ENCODE data around the gene FADS2.

The FADS2 gene

GRCh38 chr11:61885784-61886580, 57.9 kb downstream of the FADS2 start:
- Mint-ChIP-seq H3K4me3 (no peak overlapping the region), H3K27ac (no peak overlapping the region), H3K36me3 (ENCODE audit: low read depth) (no peaks in the 10 kb centered on the region), H3K27me3 (no peaks in the 10 kb centered on the region), H3K9me3 (no peaks in the 10 kb centered on the region), H3K4me1 (ENCODE audit: low read depth) (peaks cover 7% of the 10 kb centered on the region)
- no peak for DNase-seq

- H3K4me3 Mint-ChIP-seq = no peak overlapping the region
- H3K36me3 Mint-ChIP-seq (ENCODE audit: low read depth) = no peaks in the 10 kb centered on the region
- DNase-seq = no peak
- peaks cover 7% of the 10 kb centered on the region for H3K4me1 Mint-ChIP-seq (ENCODE audit: low read depth)
- no peak overlapping the region for H3K27ac Mint-ChIP-seq
- no peaks in the 10 kb centered on the region for H3K27me3 Mint-ChIP-seq
- no peaks in the 10 kb centered on the region for H3K9me3 Mint-ChIP-seq
These were observed 58.5 kb downstream of the FADS2 start for GRCh38 chr11:61886643-61887042.

GRCh38 chr11:61887839-61888494, 59.9 kb downstream of the FADS2 start:
- Mint-ChIP-seq H3K27me3 (peaks cover 5% of the 10 kb centered on the region), H3K27ac (no peak overlapping the region), H3K4me1 (ENCODE audit: low read depth) (peaks cover 7% of the 10 kb centered on the region), H3K4me3 (no peak overlapping the region), H3K36me3 (ENCODE audit: low read depth) (no peaks in the 10 kb centered on the region), H3K9me3 (no peaks in the 10 kb centered on the region)
- no peak for DNase-seq

GRCh38 chr11:61888590-61888989, 60.5 kb downstream of the FADS2 start:
- no peaks in the 10 kb centered on the region for H3K36me3 Mint-ChIP-seq (ENCODE audit: low read depth)
- H3K9me3 Mint-ChIP-seq = no peaks in the 10 kb centered on the region
- H3K27me3 Mint-ChIP-seq = peaks cover 5% of the 10 kb centered on the region

GRCh38 chr11:61889831-61890230, 61.7 kb downstream of the FADS2 start:
- H3K27me3 Mint-ChIP-seq = peaks cover 5% of the 10 kb centered on the region
- no peaks in the 10 kb centered on the region for H3K36me3 Mint-ChIP-seq (ENCODE audit: low read depth)
- peaks cover 9% of the 10 kb centered on the region for H3K4me1 Mint-ChIP-seq (ENCODE audit: low read depth)
- no peak overlapping the region for H3K27ac Mint-ChIP-seq
- no peaks in the 10 kb centered on the region for H3K9me3 Mint-ChIP-seq
- H3K4me3 Mint-ChIP-seq = no peak overlapping the region
- no peak for DNase-seq

More at GRCh38 chr11:61888590-61888989, 60.5 kb downstream of the FADS2 start:
- H3K4me3 Mint-ChIP-seq = no peak overlapping the region
- DNase-seq = no peak
- peaks cover 7% of the 10 kb centered on the region for H3K4me1 Mint-ChIP-seq (ENCODE audit: low read depth)
- no peak overlapping the region for H3K27ac Mint-ChIP-seq

DNA sequence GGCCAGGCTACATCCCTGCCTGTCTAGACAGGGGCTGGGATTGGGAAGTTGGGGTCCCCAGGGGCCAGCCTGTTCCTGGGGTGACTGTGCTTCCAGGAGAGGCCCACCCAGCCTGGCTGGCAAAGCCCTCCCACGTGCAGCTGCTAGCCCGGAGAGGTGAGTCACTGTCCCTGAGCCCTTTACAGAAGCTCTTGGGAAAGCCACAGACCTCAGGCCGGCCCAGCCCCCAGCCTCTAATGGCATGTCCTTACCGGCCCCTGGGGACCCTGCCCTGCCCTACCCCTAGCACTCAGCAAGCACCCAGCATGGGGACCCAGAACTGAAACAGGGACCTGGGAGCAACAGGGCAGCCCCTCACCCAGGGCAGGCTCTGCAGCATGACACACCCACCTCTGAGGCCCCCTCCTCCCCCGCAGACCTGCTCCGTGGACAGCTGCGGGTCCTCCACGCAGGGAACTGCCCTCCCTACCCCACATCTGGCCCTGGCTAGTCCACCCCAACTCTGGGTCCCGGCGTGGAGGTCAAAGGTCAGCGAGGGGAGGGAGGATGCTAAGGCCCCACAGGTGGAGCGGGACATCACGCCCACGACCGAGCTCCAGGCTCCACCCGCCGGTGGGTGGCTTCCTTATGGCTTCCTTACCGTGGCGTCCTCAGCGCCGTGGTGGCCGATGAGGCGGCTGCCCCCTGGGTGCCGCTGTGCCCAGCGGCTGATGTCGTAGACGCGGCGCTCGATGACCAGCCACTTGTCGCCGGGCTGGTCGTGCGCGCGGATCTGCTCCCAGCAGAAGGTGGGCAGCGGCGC, 62.6 kb downstream of the FADS2 start:
- Mint-ChIP-seq H3K4me1 (ENCODE audit: low read depth) (peaks cover 9% of the 10 kb centered on the region), H3K27me3 (peaks cover 5% of the 10 kb centered on the region), H3K27ac (no peak overlapping the region), H3K9me3 (no peaks in the 10 kb centered on the region), H3K4me3 (peak overlapping the region; percentile 78), H3K36me3 (ENCODE audit: low read depth) (no peaks in the 10 kb centered on the region)
- DNase-seq = peak; percentile 52

DNA sequence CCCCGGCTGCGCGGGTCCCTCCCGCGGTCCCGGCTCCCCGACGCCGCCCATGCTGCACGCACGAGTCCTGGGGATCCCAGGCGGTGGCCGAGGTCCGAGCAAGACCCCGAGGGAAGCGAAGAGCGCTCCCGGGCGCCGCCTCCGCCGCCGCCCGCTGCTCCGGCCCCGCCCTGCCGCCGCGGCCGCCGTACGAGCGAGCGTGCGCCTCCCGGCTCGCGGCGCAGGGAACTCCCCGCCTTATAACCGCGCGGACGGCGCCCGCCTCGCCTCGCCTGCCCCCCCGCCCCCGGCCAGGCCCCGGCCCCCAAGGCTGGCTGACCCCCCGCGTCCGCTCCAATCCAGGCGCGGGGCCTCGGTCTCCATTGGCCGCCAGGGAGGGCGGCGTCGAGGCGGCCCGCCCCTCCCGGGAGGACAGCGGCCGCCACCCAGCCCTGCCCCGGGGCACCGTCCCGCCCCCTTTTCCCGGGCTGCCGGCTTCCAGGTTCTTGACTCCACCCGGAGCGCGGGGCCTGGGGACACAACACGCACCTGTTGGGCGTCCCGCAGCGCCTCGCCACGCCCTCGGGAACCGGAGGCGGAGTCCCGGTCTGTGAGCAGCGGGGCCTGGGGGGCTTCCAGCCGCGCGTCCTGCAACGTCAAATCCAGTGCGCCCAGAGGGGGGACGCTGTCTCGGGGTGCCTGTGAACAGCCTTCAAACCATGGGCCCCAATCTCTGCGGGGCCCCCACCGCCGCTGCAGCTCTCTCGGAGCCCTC, 63.4 kb downstream of the FADS2 start, which contains the start of gene FADS3:
FADS3 (minus strand) TSS at position 215 of the 754 bp plus-strand sequence; CDS start at position 51, 164 bp downstream.
- H3K4me3 Mint-ChIP-seq = peak within 1 kb of the TSS; percentile 78
- H3K4me1 Mint-ChIP-seq (ENCODE audit: low read depth) = peaks cover 9% of the 10 kb centered on the region
- peak; percentile 73 for DNase-seq
- no peak within 1 kb of the TSS for H3K27ac Mint-ChIP-seq
- H3K27me3 Mint-ChIP-seq = peaks cover 5% of the 10 kb centered on the region
- H3K9me3 Mint-ChIP-seq = no peaks in the 10 kb centered on the region
- H3K36me3 Mint-ChIP-seq (ENCODE audit: low read depth) = no peaks in the 10 kb centered on the region

DNA sequence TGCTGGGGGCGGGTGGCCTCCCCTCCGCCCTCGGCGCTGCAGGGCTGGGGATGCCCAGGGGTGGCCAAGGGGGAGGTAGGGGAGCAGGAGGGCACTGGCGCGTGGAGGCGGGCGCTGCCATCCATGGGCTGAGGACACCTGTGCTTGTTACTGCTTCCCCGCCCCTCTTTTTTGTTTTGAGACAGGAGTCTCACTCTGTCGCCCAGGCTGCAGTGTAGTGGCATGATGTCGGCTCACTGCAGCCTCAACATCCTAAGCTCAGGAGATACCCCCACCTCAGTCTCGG, 63.9 kb downstream of the FADS2 start:
- peaks cover 5% of the 10 kb centered on the region for H3K27me3 Mint-ChIP-seq
- peaks cover 9% of the 10 kb centered on the region for H3K4me1 Mint-ChIP-seq (ENCODE audit: low read depth)
- peak overlapping the region; percentile 54 for H3K4me3 Mint-ChIP-seq

DNA sequence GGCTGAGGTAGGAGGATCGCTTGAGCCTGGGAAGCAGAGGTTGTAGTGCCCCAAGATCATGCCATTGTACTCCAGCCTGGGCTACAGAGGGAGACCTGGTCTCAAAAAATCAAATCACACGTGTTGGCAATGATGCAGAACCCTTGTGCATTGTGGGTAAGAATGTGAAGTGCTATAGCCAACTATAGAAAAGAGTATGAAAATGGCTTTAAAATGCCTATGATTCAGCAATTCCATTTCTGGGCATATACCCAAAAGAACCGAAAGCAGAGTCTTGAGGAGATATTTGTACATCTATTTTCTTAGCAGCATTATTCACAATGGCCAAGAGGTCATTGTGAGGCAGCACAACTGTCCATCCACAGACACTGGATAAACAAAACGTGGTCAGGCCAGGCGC, 65.9 kb downstream of the FADS2 start:
- H3K27ac Mint-ChIP-seq = no peak overlapping the region
- DNase-seq = no peak
- no peaks in the 10 kb centered on the region for H3K36me3 Mint-ChIP-seq (ENCODE audit: low read depth)
- H3K27me3 Mint-ChIP-seq = peaks cover 5% of the 10 kb centered on the region
- no peak overlapping the region for H3K4me3 Mint-ChIP-seq
- H3K4me1 Mint-ChIP-seq (ENCODE audit: low read depth) = peaks cover 11% of the 10 kb centered on the region
- H3K9me3 Mint-ChIP-seq = no peaks in the 10 kb centered on the region

More for the DNA sequence above, 63.9 kb downstream of the FADS2 start:
- Mint-ChIP-seq H3K27ac (no peak overlapping the region), H3K36me3 (ENCODE audit: low read depth) (no peaks in the 10 kb centered on the region), H3K9me3 (no peaks in the 10 kb centered on the region)
- DNase-seq = no peak

DNA sequence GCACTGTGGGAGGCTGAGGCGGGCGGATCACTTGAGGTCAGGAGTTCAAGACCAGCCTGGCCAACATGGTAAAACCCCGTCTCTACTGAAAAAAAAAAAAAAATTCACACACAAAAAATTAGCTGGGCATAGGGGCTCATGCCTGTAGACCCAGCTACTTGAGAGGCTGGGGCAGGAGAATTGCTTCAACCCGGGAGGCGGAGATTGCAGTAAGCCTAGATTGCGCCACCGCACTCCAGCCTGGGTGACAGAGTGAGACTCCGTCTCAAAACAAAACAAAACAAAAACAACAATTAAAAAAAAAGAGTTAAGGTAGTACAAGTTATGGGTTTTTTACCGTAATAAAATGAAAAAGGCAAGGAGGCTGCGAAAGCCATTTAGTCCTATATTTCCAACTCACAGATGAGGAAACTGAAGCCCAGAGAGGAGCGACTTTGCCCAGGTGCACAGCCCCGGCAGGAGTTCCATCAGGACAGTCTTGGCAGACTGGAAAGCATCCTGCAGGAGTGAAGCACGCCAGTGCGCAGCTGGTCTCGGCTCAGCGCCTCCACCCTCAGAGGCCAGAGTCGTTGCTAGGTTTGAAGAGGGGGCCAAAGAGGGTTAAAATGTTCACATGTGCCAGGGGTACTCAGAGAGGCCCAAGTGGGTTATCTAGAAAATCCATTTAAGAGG, 67.1 kb downstream of the FADS2 start:
- Mint-ChIP-seq H3K4me3 (no peak overlapping the region), H3K27ac (no peak overlapping the region), H3K36me3 (ENCODE audit: low read depth) (no peaks in the 10 kb centered on the region), H3K4me1 (ENCODE audit: low read depth) (peaks cover 16% of the 10 kb centered on the region), H3K9me3 (no peaks in the 10 kb centered on the region), H3K27me3 (peaks cover 5% of the 10 kb centered on the region)
- DNase-seq = no peak

GRCh38 chr11:61895718-61896059, 67.6 kb downstream of the FADS2 start:
- no peak for DNase-seq
- H3K9me3 Mint-ChIP-seq = no peaks in the 10 kb centered on the region
- no peak overlapping the region for H3K4me3 Mint-ChIP-seq
- H3K27ac Mint-ChIP-seq = no peak overlapping the region
- H3K27me3 Mint-ChIP-seq = peaks cover 5% of the 10 kb centered on the region
- peaks cover 12% of the 10 kb centered on the region for H3K4me1 Mint-ChIP-seq (ENCODE audit: low read depth)
- no peaks in the 10 kb centered on the region for H3K36me3 Mint-ChIP-seq (ENCODE audit: low read depth)

DNA sequence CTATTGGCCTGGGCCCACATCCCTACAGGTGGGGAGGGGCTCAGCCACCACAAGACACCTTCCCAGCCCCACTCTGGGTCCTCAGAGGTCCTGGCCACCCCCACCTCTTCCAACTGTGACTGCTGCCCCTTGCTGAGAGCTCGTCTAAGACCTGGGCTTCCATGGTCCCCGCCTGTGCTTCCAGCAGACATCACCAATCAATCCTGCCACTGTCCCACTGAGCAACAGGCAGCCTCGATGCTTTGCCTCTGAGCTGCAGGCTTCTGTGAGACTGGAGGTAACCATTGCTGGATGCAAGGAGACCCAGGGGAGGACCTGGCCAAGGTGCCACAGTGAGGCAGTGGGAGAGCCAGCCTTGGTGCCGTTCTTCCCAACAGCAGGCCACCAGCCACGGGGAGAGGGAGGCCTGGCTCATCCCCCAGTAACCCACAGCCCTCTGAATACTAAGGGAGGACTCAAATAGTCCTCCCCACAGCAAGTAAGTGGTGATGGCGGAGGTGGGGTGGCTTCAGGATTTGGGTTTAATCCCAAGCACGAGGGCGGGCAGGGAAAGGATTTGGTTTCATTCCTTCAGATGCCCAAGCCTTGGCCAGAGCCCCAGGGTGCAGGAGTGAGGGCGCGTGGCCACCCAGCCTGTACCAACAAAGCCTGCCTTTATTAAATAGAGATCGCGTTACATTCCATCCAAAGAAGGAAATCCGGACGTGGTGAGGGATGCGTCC, 68.7 kb downstream of the FADS2 start:
- no peaks in the 10 kb centered on the region for H3K9me3 Mint-ChIP-seq
- H3K4me3 Mint-ChIP-seq = no peak overlapping the region

DNA sequence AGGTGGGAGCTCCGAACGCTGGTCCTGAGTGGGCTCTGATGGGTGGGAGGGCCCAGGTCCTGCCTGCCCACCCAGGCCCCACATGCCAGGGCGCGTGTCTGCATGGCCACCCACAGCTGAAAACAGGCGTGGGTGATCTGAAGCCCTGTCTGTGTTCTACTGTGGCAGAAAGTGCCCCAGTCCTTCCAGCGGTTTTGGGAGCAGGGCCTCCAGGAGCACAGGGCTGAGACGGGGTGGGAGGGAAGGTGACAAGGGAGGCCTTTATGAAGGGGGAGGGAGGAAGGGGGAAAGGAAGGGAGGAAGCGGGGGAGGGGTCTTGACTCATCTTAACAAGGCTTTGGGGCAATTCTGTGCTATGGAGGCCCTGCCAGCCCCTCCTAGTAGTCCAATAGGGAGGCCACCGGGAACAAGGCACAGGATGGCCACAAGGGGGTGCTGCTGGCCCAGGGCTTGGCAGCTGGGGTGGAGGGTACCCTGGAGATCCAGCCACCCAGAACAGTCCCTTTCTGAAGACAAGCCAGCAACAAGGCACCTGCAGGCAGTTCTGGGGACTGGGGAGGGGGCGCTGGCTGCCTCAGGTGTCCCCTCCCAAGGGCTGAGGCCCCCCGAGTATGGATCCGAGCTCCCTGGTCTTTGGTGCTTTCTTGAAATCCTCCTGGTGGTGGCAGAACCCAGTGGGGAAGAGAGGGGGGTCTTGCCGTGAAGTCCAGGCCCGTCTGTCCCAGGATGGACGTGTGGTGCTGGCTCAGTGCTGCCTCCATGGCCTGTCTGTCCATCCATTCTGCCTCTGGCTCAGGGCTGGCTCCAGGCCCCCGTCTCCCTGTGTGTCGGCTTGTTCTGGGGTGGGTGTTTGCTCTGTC, 69.5 kb downstream of the FADS2 start:
- H3K4me3 Mint-ChIP-seq = no peak overlapping the region
- peak; percentile 85 for DNase-seq
- H3K4me1 Mint-ChIP-seq (ENCODE audit: low read depth) = peaks cover 10% of the 10 kb centered on the region
- no peaks in the 10 kb centered on the region for H3K27me3 Mint-ChIP-seq
- H3K9me3 Mint-ChIP-seq = no peaks in the 10 kb centered on the region
- no peak overlapping the region for H3K27ac Mint-ChIP-seq
- H3K36me3 Mint-ChIP-seq (ENCODE audit: low read depth) = no peaks in the 10 kb centered on the region

More for the DNA sequence above, 68.7 kb downstream of the FADS2 start:
- Mint-ChIP-seq H3K36me3 (ENCODE audit: low read depth) (no peaks in the 10 kb centered on the region), H3K4me1 (ENCODE audit: low read depth) (peaks cover 10% of the 10 kb centered on the region), H3K27me3 (peaks cover 5% of the 10 kb centered on the region), H3K27ac (no peak overlapping the region)
- no peak for DNase-seq
